ENCODE results near the gene KATNA1.

Gene KATNA1

DNA sequence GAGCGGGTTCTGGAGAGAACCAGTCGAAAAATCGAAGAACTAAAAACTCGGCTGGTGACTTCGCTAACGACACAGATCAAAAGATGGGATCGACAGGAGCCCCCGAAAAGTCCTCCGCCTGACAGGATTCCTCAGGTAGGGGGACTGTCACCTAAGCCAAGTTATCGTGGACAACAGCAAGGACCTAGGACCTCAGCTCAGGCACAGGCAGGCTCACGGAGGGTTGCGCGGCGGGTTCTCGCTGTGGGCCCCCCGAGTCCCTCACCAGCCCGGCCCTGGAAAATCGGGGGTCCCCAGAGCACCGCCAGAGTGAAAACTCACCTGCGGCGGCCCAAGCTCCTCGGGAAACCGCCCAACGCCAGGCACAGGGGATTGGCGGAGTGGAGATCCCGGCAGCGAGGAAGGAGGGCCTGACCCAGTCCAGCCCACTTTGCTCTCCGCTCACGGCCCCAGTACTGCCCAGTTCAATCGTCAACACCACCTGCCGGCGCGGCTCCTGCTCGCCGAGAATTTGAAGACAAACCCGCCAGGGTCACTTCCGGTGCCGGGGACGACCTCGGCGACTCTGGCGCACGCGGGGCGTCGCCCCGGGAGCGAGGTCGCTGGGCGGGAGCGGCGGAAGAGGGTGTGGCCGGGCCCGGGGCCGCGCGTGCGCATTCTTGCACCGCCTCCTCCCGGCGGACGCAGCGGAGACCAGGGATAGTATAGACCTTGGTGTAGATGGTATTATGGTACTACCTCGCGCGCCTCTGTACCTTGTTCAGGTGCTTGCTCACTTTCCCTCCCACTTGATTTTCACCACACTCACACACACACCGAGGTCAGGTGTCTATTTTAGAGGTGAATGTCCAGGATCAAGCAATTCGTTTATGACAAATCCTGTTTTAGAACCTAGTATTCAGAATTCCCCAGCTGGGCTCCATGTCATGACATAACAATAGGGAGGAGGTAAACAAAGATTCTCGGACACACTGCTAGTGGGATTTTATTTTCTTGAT lies at the start of gene KATNA1:
Gene KATNA1, minus strand, starts transcription at position 567 of the 998 bp plus-strand sequence. CDS start 10,167 bp downstream, outside the sequence.
- peak within 1 kb of the TSS; percentile 94 for H3K4me3 ChIP-seq (ENCODE audit: control insufficient read depth, low read depth, low read length)
- DNase-seq (ENCODE audit: low read depth), result peak; percentile 65
- TF ChIP-seq, protein P1, sequence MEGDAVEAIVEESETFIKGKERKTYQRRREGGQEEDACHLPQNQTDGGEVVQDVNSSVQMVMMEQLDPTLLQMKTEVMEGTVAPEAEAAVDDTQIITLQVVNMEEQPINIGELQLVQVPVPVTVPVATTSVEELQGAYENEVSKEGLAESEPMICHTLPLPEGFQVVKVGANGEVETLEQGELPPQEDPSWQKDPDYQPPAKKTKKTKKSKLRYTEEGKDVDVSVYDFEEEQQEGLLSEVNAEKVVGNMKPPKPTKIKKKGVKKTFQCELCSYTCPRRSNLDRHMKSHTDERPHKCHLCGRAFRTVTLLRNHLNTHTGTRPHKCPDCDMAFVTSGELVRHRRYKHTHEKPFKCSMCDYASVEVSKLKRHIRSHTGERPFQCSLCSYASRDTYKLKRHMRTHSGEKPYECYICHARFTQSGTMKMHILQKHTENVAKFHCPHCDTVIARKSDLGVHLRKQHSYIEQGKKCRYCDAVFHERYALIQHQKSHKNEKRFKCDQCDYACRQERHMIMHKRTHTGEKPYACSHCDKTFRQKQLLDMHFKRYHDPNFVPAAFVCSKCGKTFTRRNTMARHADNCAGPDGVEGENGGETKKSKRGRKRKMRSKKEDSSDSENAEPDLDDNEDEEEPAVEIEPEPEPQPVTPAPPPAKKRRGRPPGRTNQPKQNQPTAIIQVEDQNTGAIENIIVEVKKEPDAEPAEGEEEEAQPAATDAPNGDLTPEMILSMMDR (conservative IDR thresholded peaks at IDR 0.05; ENCODE audit: control insufficient read depth, insufficient read depth, low read depth, low read length), result no peak

DNA sequence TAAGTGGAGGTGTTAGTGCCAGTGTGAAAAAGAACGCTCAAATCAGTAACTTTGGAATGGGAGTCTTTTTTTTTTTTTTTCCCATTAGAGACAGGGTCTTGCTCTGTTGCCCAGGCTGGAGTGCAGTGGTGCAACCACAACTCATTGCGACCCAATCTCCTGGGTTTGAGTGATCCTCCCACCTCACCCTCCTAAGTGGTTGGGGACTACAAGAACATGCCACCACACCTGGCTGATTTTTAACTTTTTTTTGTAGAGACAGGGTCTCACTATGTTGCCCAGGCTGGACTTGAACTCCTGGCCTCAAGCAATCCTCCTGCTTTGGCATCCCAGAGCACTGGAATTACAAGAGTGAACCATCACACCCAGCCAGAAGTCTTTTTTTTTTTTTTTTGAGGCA lies 49.7 kb upstream of the KATNA1 start:
- H3K4me3 ChIP-seq (ENCODE audit: control insufficient read depth, low read depth, low read length), result no peak overlapping the region
- DNase-seq (ENCODE audit: low read depth), result no peak
- TF ChIP-seq, protein P1 (conservative IDR thresholded peaks at IDR 0.05; ENCODE audit: control insufficient read depth, insufficient read depth, low read depth, low read length), result no peak

DNA sequence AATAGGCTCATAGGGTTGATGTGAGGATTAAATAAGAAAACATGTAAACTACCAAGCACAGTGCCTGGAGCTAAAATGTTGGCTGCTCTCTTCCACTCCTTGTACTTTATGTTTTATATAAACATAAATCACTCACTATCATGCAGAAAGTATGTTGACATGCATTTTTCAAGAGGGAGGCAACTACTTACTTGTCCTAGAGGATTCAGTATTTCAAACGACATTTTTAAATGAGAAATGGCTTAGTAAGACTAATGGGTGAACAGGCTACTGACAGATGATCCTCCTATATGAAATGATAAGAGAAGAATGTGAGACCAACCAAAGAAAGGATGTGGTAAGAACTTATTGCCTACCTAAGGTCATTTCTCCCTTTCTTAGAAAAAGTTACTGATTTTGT lies 48.4 kb upstream of the KATNA1 start:
- H3K4me3 ChIP-seq (ENCODE audit: control insufficient read depth, low read depth, low read length), result no peak overlapping the region
- DNase-seq (ENCODE audit: low read depth), result no peak
- TF ChIP-seq, protein P1 (conservative IDR thresholded peaks at IDR 0.05; ENCODE audit: control insufficient read depth, insufficient read depth, low read depth, low read length), result no peak

DNA sequence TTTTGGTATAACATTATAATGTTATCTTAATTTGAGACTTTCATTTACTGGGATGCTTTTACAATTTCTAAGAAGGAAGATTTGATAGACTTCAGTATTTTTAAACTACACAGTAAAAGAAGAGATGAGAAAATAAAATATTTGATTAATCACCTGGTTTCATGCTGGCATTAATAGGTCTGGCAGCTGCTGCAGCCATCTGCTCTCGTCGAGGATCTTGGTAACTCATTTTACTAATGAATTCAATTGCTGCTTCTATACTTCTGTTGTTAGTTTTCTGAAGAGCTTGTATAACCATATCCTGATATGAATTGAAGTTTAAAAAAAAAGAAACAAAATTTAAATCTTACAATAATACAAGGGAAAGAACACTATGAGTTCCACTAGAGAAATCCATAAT lies 46.4 kb upstream of the KATNA1 start:
- TF ChIP-seq, protein P1 (conservative IDR thresholded peaks at IDR 0.05; ENCODE audit: control insufficient read depth, insufficient read depth, low read depth, low read length), result no peak
- DNase-seq (ENCODE audit: low read depth), result no peak
- no peak overlapping the region for H3K4me3 ChIP-seq (ENCODE audit: control insufficient read depth, low read depth, low read length)

DNA sequence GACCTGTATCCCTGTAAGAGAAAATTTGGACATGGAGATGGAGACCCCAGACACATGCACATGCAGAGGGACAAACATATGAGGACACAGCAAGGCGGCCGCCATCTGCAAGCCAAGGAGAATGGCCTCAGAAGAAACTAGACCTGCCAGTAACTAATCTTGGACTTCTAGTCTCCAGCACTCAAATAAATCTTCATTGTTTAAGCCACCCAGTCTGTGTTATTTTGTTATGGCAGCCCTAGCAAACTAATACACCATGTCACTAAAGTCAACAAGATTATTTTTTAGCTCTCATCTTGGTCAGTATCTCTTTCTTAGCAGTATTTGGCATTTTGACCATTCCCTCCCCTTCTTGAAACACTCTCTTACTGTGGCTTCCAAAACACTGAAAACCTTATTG lies 42.7 kb upstream of the KATNA1 start:
- TF ChIP-seq, protein P1 (conservative IDR thresholded peaks at IDR 0.05; ENCODE audit: control insufficient read depth, insufficient read depth, low read depth, low read length), result no peak
- DNase-seq (ENCODE audit: low read depth), result no peak
- no peak overlapping the region for H3K4me3 ChIP-seq (ENCODE audit: control insufficient read depth, low read depth, low read length)

DNA sequence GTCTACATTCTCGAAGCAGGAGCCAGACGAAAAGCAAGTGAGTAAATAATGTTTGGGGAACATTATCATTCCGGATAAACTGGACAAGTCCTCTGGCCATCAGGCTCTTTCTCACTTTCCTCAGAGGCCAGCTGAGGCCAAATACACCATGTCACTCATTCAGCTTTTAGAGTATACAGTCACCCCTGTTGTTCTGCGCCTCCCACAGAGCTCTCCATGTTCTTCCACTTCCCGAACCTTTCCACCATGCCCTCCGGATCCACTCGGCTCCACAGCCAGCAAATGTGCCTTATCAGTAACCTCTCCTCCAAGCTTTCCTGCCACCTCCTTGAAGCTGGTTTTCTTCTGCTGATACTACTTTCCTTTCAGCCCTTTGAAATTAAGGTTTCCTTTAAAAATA lies 37.7 kb upstream of the KATNA1 start:
- H3K4me3 ChIP-seq (ENCODE audit: control insufficient read depth, low read depth, low read length), result no peak overlapping the region
- DNase-seq (ENCODE audit: low read depth), result no peak
- TF ChIP-seq, protein P1 (conservative IDR thresholded peaks at IDR 0.05; ENCODE audit: control insufficient read depth, insufficient read depth, low read depth, low read length), result no peak
